ENCODE data around the gene THBD. TPM values are rescaled to one million over a fixed set of nuclear protein-coding genes. Genes with fewer than 3 reads are reported as not detected.

Gene THBD
- total RNA-seq, 1 experiment from 2014 or later = 3.1 TPM

DNA sequence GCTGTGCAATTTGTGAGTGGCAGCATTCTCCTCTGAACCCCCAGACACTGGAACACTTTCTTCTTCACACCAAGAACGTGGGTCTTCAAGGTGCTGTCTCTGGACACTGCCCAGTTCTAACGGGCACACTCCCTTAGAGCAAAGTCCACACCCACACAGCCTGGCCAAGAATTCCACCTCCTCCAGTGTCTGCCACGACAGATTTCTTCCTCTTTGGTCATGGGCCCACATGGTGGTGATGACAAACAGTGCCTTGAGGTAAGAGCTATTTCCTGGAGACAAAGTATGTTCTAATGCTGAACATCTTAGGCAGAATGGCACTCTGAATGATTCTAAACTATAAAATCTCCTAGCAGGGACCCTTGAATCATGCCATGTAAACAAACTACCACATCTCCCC lies 39.8 kb downstream of the THBD start:
- TF ChIP-seq EZH2 (IDR thresholded peaks at IDR 0.05; ENCODE audit: low read length, unreplicated experiment) = no peak
- TF ChIP-seq CTCF (conservative IDR thresholded peaks at IDR 0.05; ENCODE audit: low read depth, low read length) = no peak
- no peak for TF ChIP-seq EZH2phosphoT487 (IDR thresholded peaks at IDR 0.05; ENCODE audit: borderline replicate concordance, low read length)
- no peaks in the 10 kb centered on the region for H3K79me2 ChIP-seq (ENCODE audit: low read length)
- no peaks in the 10 kb centered on the region for H4K20me1 ChIP-seq (ENCODE audit: low read length)
- no peaks in the 10 kb centered on the region for H3K9me2 ChIP-seq (replicated peaks; ENCODE audit: low read length)
- ATAC-seq (no peak), DNase-seq (peak; percentile 42)
- BruUV-seq (replicated peaks) = no TSS peak
- POLR2A ChIA-PET (ENCODE audit: unreplicated experiment) = no interaction called here
- peaks cover 12% of the 10 kb centered on the region for H3K4me1 ChIP-seq (ENCODE audit: insufficient read depth, low read length)
- H3K27me3 ChIP-seq (ENCODE audit: low read length) = no peaks in the 10 kb centered on the region
- H3F3A ChIP-seq (ENCODE audit: low read length, unreplicated experiment) = no peaks in the 10 kb centered on the region
- H3K4me2 ChIP-seq (ENCODE audit: low read length) = no peak overlapping the region
- no peak overlapping the region for H2AFZ ChIP-seq (ENCODE audit: low read length)
- intact Hi-C loops (cut with micrococcal nuclease) = no loop called here
- CTCF ChIA-PET = no interaction called here
- H3K9ac ChIP-seq (ENCODE audit: low read length) = no peak overlapping the region
- no peak overlapping the region for H3K4me3 ChIP-seq (ENCODE audit: low read length)
- no peaks in the 10 kb centered on the region; the same call in 1 of the 2 replicates for H3K9me3 ChIP-seq (ENCODE audit: low read length)
- H3K36me3 ChIP-seq (ENCODE audit: low read depth, low read length) = no peaks in the 10 kb centered on the region
- H3K27ac ChIP-seq (ENCODE audit: low read length) = no peak overlapping the region

GRCh38 chr20:23008667-23009066 lies 40.8 kb downstream of the THBD start:
- Histone ChIP-seq H3K9me2 (replicated peaks; ENCODE audit: low read length) (no peaks in the 10 kb centered on the region), H3K36me3 (ENCODE audit: low read depth, low read length) (no peaks in the 10 kb centered on the region), H3K4me3 (ENCODE audit: low read length) (no peak overlapping the region), H3K9ac (ENCODE audit: low read length) (no peak overlapping the region), H3K27me3 (ENCODE audit: low read length) (no peaks in the 10 kb centered on the region), H3K79me2 (ENCODE audit: low read length) (no peaks in the 10 kb centered on the region), H4K20me1 (ENCODE audit: low read length) (no peaks in the 10 kb centered on the region), H3K27ac (ENCODE audit: low read length) (no peak overlapping the region), H3F3A (ENCODE audit: low read length, unreplicated experiment) (no peaks in the 10 kb centered on the region), H3K4me2 (ENCODE audit: low read length) (no peak overlapping the region), H2AFZ (ENCODE audit: low read length) (no peak overlapping the region), H3K9me3 (ENCODE audit: low read length) (no peaks in the 10 kb centered on the region; the same call in 1 of the 2 replicates), H3K4me1 (ENCODE audit: insufficient read depth, low read length) (peaks cover 10% of the 10 kb centered on the region)
- ChIA-PET CTCF (no interaction called here), POLR2A (ENCODE audit: unreplicated experiment) (no interaction called here)
- ATAC-seq (no peak), DNase-seq (peak; percentile 28)
- TF ChIP-seq EZH2phosphoT487 (IDR thresholded peaks at IDR 0.05; ENCODE audit: borderline replicate concordance, low read length) (no peak), CTCF (conservative IDR thresholded peaks at IDR 0.05; ENCODE audit: low read depth, low read length) (no peak), EZH2 (IDR thresholded peaks at IDR 0.05; ENCODE audit: low read length, unreplicated experiment) (no peak)
- no TSS peak for BruUV-seq (replicated peaks)
- intact Hi-C loops (cut with micrococcal nuclease) = no loop called here

DNA sequence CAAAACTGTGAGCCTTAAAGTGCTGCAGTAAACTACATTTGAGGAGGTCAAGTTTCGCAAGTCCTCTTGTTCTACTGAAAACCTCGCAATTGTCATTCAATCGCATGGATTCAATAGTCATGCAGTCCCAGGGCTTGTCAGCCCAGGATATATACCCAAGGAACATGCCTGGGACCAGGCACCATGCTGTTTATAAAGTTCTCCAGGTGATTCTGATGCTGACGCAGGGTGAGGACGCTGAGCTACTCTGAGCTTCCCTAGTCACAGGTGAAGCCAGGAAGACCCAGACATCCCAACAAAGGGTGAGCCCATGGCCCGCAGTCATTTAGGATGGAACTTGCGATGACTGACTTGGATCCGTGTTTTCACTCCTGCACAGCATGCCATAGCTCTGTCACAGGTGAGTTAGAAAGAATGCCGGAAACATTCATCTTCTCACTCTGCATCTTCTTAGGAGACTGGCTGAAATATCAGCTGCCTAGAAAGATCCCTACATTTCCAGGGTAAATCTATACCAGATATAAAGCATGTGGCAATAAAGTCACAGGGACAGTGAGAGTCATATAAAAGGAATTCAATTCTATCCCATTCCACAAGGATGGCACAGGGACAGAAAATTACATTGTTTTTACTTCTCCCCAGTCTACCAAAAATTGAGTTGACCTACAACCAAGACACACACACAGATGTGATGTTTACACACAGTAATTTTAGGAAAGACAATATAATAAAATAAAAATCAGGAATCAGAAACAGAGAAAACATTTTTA lies 41.4 kb downstream of the THBD start:
- no peaks in the 10 kb centered on the region; the same call in 1 of the 2 replicates for H3K9me3 ChIP-seq (ENCODE audit: low read length)
- H3K9me2 ChIP-seq (replicated peaks; ENCODE audit: low read length) = no peaks in the 10 kb centered on the region
- no peak overlapping the region for H3K27ac ChIP-seq (ENCODE audit: low read length)
- H4K20me1 ChIP-seq (ENCODE audit: low read length) = no peaks in the 10 kb centered on the region
- no peak overlapping the region for H3K4me3 ChIP-seq (ENCODE audit: low read length)
- no peaks in the 10 kb centered on the region for H3K79me2 ChIP-seq (ENCODE audit: low read length)
- H3K4me1 ChIP-seq (ENCODE audit: insufficient read depth, low read length) = peaks cover 5% of the 10 kb centered on the region; the same call in 1 of the 2 replicates
- ChIA-PET CTCF (no interaction called here), POLR2A (ENCODE audit: unreplicated experiment) (no interaction called here)
- no peaks in the 10 kb centered on the region for H3K27me3 ChIP-seq (ENCODE audit: low read length)
- no peaks in the 10 kb centered on the region for H3F3A ChIP-seq (ENCODE audit: low read length, unreplicated experiment)
- H3K9ac ChIP-seq (ENCODE audit: low read length) = no peak overlapping the region
- H3K4me2 ChIP-seq (ENCODE audit: low read length) = no peak overlapping the region
- ATAC-seq = no peak
- BruUV-seq (replicated peaks) = no TSS peak
- intact Hi-C loops (cut with micrococcal nuclease) = no loop called here
- no peaks in the 10 kb centered on the region for H3K36me3 ChIP-seq (ENCODE audit: low read depth, low read length)
- H2AFZ ChIP-seq (ENCODE audit: low read length) = no peak overlapping the region
- DNase-seq = peak; percentile 22
- TF ChIP-seq EZH2phosphoT487 (IDR thresholded peaks at IDR 0.05; ENCODE audit: borderline replicate concordance, low read length) (no peak), CTCF (conservative IDR thresholded peaks at IDR 0.05; ENCODE audit: low read depth, low read length) (no peak), EZH2 (IDR thresholded peaks at IDR 0.05; ENCODE audit: low read length, unreplicated experiment) (no peak)
